Aorta (tissue), 5 donors: ENCODE measurements around the gene WFIKKN2. TPM values are rescaled to one million over a fixed set of nuclear protein-coding genes. Genes with fewer than 3 reads are reported as not detected.
"Not testable (repeated sequence)": the region's sequence is repeated elsewhere in the genome, so short reads cannot be mapped to it uniquely, and the experiment has no call there.

Source experiments
- ATAC-seq: fragments of 200-7000 bp; cut with Tn5 transposase; one replicate; pipeline ENCODE4 v1.9.1; 2022; ENCODE audit warnings: moderate library complexity; ENCODE audit not compliant: low FRiP score
- DNase-seq, 2 donors: peaks; one replicate each; pipeline ENCODE4 v3.0.0-alpha.2; 2020
- H3K27ac ChIP-seq, 2 donors: one replicate each; pipeline ENCODE4 v1.5.1; 2013; ENCODE audit warnings: low read length in 2 of 2, mild to moderate bottlenecking in 2 of 2, moderate library complexity in 2 of 2, control low read depth in 1 of 2, inconsistent platforms in 1 of 2, low read depth in 1 of 2
- H3K27me3 ChIP-seq, 2 donors: one replicate each; pipeline ENCODE4 v1.6.1; 2013; ENCODE audit warnings: control low read depth in 1 of 2, low read length in 1 of 2, mild to moderate bottlenecking in 1 of 2, moderate library complexity in 1 of 2; ENCODE audit not compliant: insufficient read depth in 2 of 2, control insufficient read depth in 1 of 2
- H3K36me3 ChIP-seq, 2 donors: one replicate each; pipeline ENCODE4 v1.6.1; 2013; ENCODE audit warnings: control low read depth in 1 of 2, low read length in 1 of 2, mild to moderate bottlenecking in 1 of 2; ENCODE audit not compliant: insufficient read depth in 2 of 2, control insufficient read depth in 1 of 2
- H3K4me1 ChIP-seq, 2 donors: one replicate each; pipeline ENCODE4 v1.6.1; 2013; ENCODE audit warnings: low read length in 2 of 2, control low read depth in 1 of 2, mild to moderate bottlenecking in 1 of 2, moderate library complexity in 1 of 2; ENCODE audit not compliant: insufficient read depth in 2 of 2, control insufficient read depth in 1 of 2
- H3K4me3 ChIP-seq, 2 donors: one replicate each; pipeline ENCODE4 v1.5.1; 2013; ENCODE audit warnings: low read length in 2 of 2, control low read depth in 1 of 2, mild to moderate bottlenecking in 1 of 2
- H3K9me3 ChIP-seq: one replicate; pipeline ENCODE4 v1.6.1; 2013; ENCODE audit warnings: mild to moderate bottlenecking, low read length; ENCODE audit not compliant: control insufficient read depth
- WGBS, 2 donors: extraction: QIAGEN DNeasy Blood & Tissue Kit; methylation state at CpG; one replicate each; pipeline ENCODE4 v1.1.7; 2013; 5-methylcytosine and 5-hydroxymethylcytosine counted together
- intact Hi-C, 2 donors: fragments of 100-400 bp; cut with DNase I; formaldehyde crosslinking; loops; one replicate each; pipeline versions ENCODE4 v1.14.2 to v1.15.0; 2022
- polyA plus RNA-seq, 2 donors: library from polyadenylated mRNA; stranded (reverse); fragments of 200-250 nt; gene quantifications; one replicate each; pipeline ENCODE4 v1.2.3, GENCODE V29; 2013
- total RNA-seq, 2 donors: library from RNA; stranded (reverse); fragmentation: NEBNext Ultra II Directional; extraction: Animal tissue kit (Norgen Biotek cat#: 25700); gene quantifications; one replicate each; pipeline ENCODE4 v1.2.1, GENCODE V29; 2021
- donor health status: healthy with polysubstance abuse.
- donor health status: Bipolar disorder and iron deficiency.
- donor health status: DM: no; HTN: no; CAD: no.
- donor health status: DM: no; HTN: no; CAD: no.
- donor health status: DM: yes; HTN: yes; CAD: no.

Gene WFIKKN2
- total and polyA plus RNA-seq, 4 donors = 0.48 TPM; not detected in 3

GRCh38 chr17:50798424-50799288 lies 36.7 kb upstream of the WFIKKN2 start:
- intact Hi-C loops = no loop called here

DNA sequence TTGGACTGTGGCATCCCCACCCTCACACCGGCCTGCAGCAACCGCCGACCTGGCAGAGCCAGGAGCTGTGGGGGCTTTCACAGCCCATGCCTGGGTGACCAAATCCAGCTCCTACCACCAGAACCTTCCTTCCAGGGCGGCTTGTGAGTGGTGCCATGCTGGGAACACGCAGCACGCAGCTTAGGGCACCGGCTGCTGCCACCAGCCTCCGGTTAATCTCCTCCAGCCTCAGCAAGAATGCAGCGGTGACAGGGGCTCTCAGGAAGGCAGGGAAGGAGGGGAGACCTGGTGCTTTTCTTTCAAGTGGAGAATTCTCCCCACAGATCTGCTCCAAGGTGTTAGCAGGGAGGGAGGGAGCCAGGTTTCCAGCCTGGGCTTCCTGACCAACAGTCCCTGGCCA lies 35.8 kb upstream of the WFIKKN2 start:
- Histone ChIP-seq H3K36me3 (no peaks in the 10 kb centered on the region), H3K4me3 (no peak overlapping the region), H3K4me1 (no peaks in the 10 kb centered on the region), H3K9me3 (no peaks in the 10 kb centered on the region), H3K27ac (no peak overlapping the region), H3K27me3 (no peaks in the 10 kb centered on the region)
- ATAC-seq = no peak
- 93 to 97% methylated on average over 9 of the region's 9 CpGs for WGBS, 2 donors
- intact Hi-C loops = no loop called here
- DNase-seq = no peak

More at GRCh38 chr17:50798424-50799288, 36.7 kb upstream of the WFIKKN2 start:
- no peaks in the 10 kb centered on the region for H3K9me3 ChIP-seq
- H3K36me3 ChIP-seq = no peaks in the 10 kb centered on the region
- no peak overlapping the region for H3K4me3 ChIP-seq
- no peaks in the 10 kb centered on the region for H3K4me1 ChIP-seq
- ATAC-seq (peak; percentile 31), DNase-seq (no peak)
- 66 to 69% methylated on average over 18 to 19 of the region's 19 CpGs for WGBS, 2 donors
- no peak overlapping the region for H3K27ac ChIP-seq
- H3K27me3 ChIP-seq = no peaks in the 10 kb centered on the region

GRCh38 chr17:50800196-50800700 lies 35.1 kb upstream of the WFIKKN2 start:
- intact Hi-C loops = no loop called here
- Histone ChIP-seq H3K27me3 (no peaks in the 10 kb centered on the region), H3K4me1 (no peaks in the 10 kb centered on the region), H3K4me3 (no peak overlapping the region), H3K27ac (no peak overlapping the region), H3K36me3 (no peaks in the 10 kb centered on the region), H3K9me3 (no peaks in the 10 kb centered on the region)
- WGBS, 2 donors = 91 to 93% methylated on average over 12 of the region's 12 CpGs
- DNase-seq (no peak), ATAC-seq (no peak)

DNA sequence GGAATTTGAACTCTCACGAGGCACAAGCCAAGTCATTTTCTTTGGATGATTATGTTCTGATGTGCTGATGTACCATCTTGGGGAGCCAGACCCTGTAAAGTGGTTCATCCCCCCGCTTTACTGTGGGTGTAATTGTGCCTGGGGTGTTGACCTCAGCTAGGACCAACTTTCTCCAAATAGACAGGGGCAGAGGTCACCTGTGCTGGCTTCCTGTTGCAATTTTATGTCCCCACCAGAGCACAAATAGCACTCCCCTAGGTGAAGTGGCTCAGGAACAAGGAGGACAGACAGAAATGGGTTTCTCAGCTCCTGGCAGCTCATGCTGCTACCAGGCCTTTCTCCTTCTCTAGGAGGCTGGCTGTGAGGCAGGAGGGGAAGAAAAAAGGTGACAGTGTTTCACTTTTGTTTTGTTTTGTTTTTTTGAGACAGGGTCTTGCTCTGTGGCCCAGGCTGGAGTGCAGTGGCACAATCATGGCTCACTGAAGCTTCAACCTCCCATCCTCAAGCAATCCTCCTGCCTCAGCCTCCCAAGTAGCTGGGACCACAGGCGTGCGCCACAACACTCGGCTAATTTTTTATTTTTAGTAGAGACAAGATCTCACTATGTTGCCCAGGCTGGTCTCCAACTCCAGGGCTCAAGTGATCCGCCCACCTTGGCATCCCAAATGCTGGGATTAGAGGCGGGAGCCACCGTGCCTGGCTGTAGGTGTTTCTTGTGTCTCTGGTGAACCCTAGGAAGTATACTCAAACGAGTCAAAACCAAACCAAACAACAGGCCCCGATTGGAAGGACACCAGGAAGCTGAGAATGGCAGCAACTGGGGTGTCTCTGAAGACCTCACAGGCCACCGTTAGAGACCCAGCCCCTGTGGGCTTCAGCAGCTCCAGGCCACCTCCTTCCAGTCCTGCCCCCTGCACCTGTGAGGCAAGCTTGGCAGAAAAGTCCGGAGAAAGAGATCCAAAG lies 32.5 kb upstream of the WFIKKN2 start:
- Histone ChIP-seq H3K36me3 (no peaks in the 10 kb centered on the region), H3K4me1 (no peaks in the 10 kb centered on the region), H3K9me3 (no peaks in the 10 kb centered on the region), H3K27ac (no peak overlapping the region), H3K4me3 (no peak overlapping the region), H3K27me3 (no peaks in the 10 kb centered on the region)
- 85 to 87% methylated on average over 12 of the region's 12 CpGs for WGBS, 2 donors
- DNase-seq = no peak
- intact Hi-C loops = no loop called here
- no peak for ATAC-seq

- Histone ChIP-seq H3K9me3 (no peaks in the 10 kb centered on the region), H3K4me3 (no peak overlapping the region), H3K27ac (no peak overlapping the region), H3K36me3 (no peaks in the 10 kb centered on the region), H3K27me3 (no peaks in the 10 kb centered on the region), H3K4me1 (no peaks in the 10 kb centered on the region)
- intact Hi-C loops = no loop called here
- no peak for DNase-seq
- ATAC-seq = no peak
- WGBS, 2 donors = 88 to 91% methylated on average over 6 of the region's 6 CpGs
Observed at GRCh38 chr17:50803676-50804075, 31.7 kb upstream of the WFIKKN2 start.

DNA sequence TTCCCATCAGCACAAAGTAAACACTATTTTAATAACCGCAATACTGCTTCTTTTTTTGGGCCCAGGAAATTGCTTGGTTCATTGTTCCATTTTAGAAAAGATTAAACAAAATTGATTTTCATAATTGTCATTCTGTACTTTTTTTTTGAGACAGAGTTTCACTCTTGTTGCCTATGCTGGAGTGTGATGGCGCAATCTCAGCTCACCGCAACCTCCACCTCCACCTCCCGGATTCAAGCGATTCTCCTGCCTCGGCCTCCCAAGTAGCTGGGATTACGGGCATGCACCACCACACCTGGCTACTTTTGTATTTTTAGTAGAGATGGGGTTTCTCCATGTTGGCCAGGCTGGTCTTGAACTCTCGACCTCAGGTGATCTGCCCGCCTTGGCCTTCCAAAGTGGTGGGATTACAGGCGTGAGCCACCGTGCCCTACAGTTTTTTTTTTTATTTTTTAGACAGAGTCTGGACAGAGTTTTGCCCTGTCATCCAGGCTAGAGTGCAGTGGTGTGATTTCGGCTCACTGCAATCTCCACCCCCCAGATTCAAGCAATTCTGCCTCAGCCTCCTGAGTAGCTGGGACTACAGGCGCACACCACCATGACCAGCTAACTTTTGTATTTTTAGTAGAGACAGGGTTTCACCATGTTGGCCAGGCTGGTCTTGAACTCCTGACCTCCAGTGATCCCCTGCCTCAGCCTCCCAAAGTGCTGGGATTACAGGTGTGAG lies 30.5 kb upstream of the WFIKKN2 start:
- intact Hi-C loops, H3K4me1 ChIP-seq, H3K36me3 ChIP-seq, ATAC-seq, H3K27ac ChIP-seq, H3K4me3 ChIP-seq, DNase-seq, H3K27me3 ChIP-seq, H3K9me3 ChIP-seq: not testable (repeated sequence)
- 96 to 97% methylated on average over 13 of the region's 13 CpGs for WGBS, 2 donors

- WGBS, 2 donors = 51 to 66% methylated on average over 6 of the region's 6 CpGs
- DNase-seq = no peak
- intact Hi-C loops = no loop called here
Observed at GRCh38 chr17:50805486-50805885, 29.9 kb upstream of the WFIKKN2 start.

GRCh38 chr17:50806141-50806643 lies 29.2 kb upstream of the WFIKKN2 start:
- intact Hi-C loops = no loop called here
- peak in 1 of 2 donors; percentile 61 for DNase-seq
- no peaks in the 10 kb centered on the region for H3K27me3 ChIP-seq
- WGBS, 2 donors = 5 to 24% methylated on average over 11 of the region's 11 CpGs
- H3K4me1 ChIP-seq = no peaks in the 10 kb centered on the region
- no peak overlapping the region for H3K27ac ChIP-seq
- H3K9me3 ChIP-seq = no peaks in the 10 kb centered on the region
- ATAC-seq = peak; percentile 58
- no peak overlapping the region for H3K4me3 ChIP-seq
- H3K36me3 ChIP-seq = no peaks in the 10 kb centered on the region

More at GRCh38 chr17:50805486-50805885, 29.9 kb upstream of the WFIKKN2 start:
- Histone ChIP-seq H3K27me3 (no peaks in the 10 kb centered on the region), H3K9me3 (no peaks in the 10 kb centered on the region), H3K4me1 (no peaks in the 10 kb centered on the region), H3K27ac (no peak overlapping the region), H3K4me3 (no peak overlapping the region), H3K36me3 (no peaks in the 10 kb centered on the region)
- no peak for ATAC-seq
